Measurements from ENCODE around the gene NAXD.

Gene NAXD

GRCh38 chr13:110662091-110662490 is 46.7 kb downstream of the NAXD start:
- Histone ChIP-seq H3K36me3 (replicated peaks in 1 of 2; ENCODE audit: control insufficient read depth in 2 of 2, insufficient read depth in 2 of 2, low read length in 2 of 2) (peaks cover 38 to 94% of the 10 kb centered on the region in 2 donors), H3K4me2 (ENCODE audit: insufficient read depth, low read length, poor library complexity, severe bottlenecking) (no peak overlapping the region), H3K4me3 (ENCODE audit: low read length in 2 of 2) (no peak overlapping the region), H2AK5ac (ENCODE audit: low read depth, low read length) (no peak overlapping the region), H3K14ac (ENCODE audit: low read length) (no peak overlapping the region), H3K4ac (ENCODE audit: low read length) (no peak overlapping the region), H3K9me3 (replicated peaks in 1 of 2; ENCODE audit: control insufficient read depth in 2 of 2, insufficient read depth in 1 of 2, low read depth in 1 of 2, low read length in 2 of 2) (peaks cover 14 to 50% of the 10 kb centered on the region in 2 donors), H3K4me1 (ENCODE audit: control insufficient read depth in 2 of 2, insufficient read depth in 1 of 2, low read depth in 1 of 2, low read length in 2 of 2) (no peaks in the 10 kb centered on the region), H2BK120ac (ENCODE audit: low read depth, low read length) (no peak overlapping the region), H2BK5ac (ENCODE audit: low read length) (no peak overlapping the region), H4K8ac (ENCODE audit: low read depth, low read length) (no peak overlapping the region), H2BK12ac (ENCODE audit: low read length) (no peak overlapping the region), H3K9ac (ENCODE audit: low read depth, low read length, poor library complexity) (no peak overlapping the region), H3K23ac (ENCODE audit: low read depth, low read length, poor library complexity) (peak overlapping the region; percentile 74), H3K79me1 (ENCODE audit: low read depth, low read length) (no peaks in the 10 kb centered on the region), H2AFZ (ENCODE audit: low read length) (no peak overlapping the region), H3K27ac (replicated peaks; ENCODE audit: low read length) (no peak overlapping the region), H3K18ac (ENCODE audit: low read length) (no peak overlapping the region), H4K91ac (ENCODE audit: low read depth, low read length, poor library complexity) (no peak overlapping the region), H3K27me3 (ENCODE audit: control insufficient read depth in 3 of 3, insufficient read depth in 3 of 3, low read depth in 1 of 3, low read length in 3 of 3) (no peaks in the 10 kb centered on the region), H2BK15ac (ENCODE audit: low read length) (no peak overlapping the region)
- no peak for DNase-seq (ENCODE audit: low spot score)
- WGBS, 2 donors (ENCODE audit: extremely low coverage in 2 of 2, insufficient read length in 2 of 2, insufficient replicate concordance in 1 of 2) = no CpG with 5 or more reads among the region's 25 CpGs

DNA sequence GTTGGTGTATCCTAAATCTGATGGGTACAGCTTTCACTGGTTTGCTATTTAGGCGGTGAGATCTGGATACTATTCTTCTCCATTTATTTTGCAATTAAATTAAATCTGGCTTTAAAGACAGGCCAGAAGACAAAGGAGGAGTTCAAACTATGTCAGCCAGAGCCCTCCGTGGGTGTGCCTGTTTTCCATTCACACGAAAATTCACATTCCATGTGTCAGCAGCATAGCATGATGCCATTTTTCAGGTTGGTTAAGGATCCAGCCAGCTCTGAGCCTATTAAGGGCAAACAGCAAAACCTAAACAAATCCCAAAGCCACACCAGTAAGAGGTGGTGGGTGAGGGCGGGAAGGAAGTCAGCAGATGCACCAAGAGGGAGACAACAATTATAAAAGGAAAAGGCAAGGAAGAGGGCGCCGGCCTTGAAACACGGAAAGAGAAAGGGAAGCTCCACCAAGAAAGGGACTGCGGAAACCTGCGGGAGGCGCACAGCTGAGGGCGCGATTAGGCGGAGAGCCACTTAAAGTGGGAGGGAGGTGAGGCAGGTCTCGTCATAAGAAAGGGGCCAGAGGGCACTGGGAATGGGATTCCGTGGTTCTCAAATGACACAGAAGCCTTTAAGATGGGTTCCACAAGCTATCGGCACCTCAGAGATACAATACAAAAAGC is 47.6 kb downstream of the NAXD start:
- Histone ChIP-seq H2BK120ac (ENCODE audit: low read depth, low read length) (no peak overlapping the region), H2AFZ (ENCODE audit: low read length) (no peak overlapping the region), H3K14ac (ENCODE audit: low read length) (no peak overlapping the region), H3K27ac (replicated peaks; ENCODE audit: low read length) (no peak overlapping the region), H3K4me2 (ENCODE audit: insufficient read depth, low read length, poor library complexity, severe bottlenecking) (no peak overlapping the region), H3K4me3 (ENCODE audit: low read length in 2 of 2) (no peak overlapping the region), H3K36me3 (replicated peaks in 1 of 2; ENCODE audit: control insufficient read depth in 2 of 2, insufficient read depth in 2 of 2, low read length in 2 of 2) (peaks cover 40 to 94% of the 10 kb centered on the region in 2 donors), H3K27me3 (ENCODE audit: control insufficient read depth in 3 of 3, insufficient read depth in 3 of 3, low read depth in 1 of 3, low read length in 3 of 3) (no peaks in the 10 kb centered on the region), H3K9ac (ENCODE audit: low read depth, low read length, poor library complexity) (no peak overlapping the region), H2BK12ac (ENCODE audit: low read length) (no peak overlapping the region), H3K23ac (ENCODE audit: low read depth, low read length, poor library complexity) (no peak overlapping the region), H3K18ac (ENCODE audit: low read length) (no peak overlapping the region), H3K79me1 (ENCODE audit: low read depth, low read length) (no peaks in the 10 kb centered on the region), H3K4ac (ENCODE audit: low read length) (no peak overlapping the region), H4K8ac (ENCODE audit: low read depth, low read length) (no peak overlapping the region), H2BK15ac (ENCODE audit: low read length) (no peak overlapping the region), H2AK5ac (ENCODE audit: low read depth, low read length) (no peak overlapping the region), H3K9me3 (replicated peaks in 1 of 2; ENCODE audit: control insufficient read depth in 2 of 2, insufficient read depth in 1 of 2, low read depth in 1 of 2, low read length in 2 of 2) (peaks cover 14 to 41% of the 10 kb centered on the region in 2 donors), H4K91ac (ENCODE audit: low read depth, low read length, poor library complexity) (no peak overlapping the region), H3K4me1 (ENCODE audit: control insufficient read depth in 2 of 2, insufficient read depth in 1 of 2, low read depth in 1 of 2, low read length in 2 of 2) (no peaks in the 10 kb centered on the region), H2BK5ac (ENCODE audit: low read length) (no peak overlapping the region)
- DNase-seq (ENCODE audit: low spot score) = no peak
- no CpG with 5 or more reads among the region's 16 CpGs for WGBS, 2 donors (ENCODE audit: extremely low coverage in 2 of 2, insufficient read length in 2 of 2, insufficient replicate concordance in 1 of 2)

DNA sequence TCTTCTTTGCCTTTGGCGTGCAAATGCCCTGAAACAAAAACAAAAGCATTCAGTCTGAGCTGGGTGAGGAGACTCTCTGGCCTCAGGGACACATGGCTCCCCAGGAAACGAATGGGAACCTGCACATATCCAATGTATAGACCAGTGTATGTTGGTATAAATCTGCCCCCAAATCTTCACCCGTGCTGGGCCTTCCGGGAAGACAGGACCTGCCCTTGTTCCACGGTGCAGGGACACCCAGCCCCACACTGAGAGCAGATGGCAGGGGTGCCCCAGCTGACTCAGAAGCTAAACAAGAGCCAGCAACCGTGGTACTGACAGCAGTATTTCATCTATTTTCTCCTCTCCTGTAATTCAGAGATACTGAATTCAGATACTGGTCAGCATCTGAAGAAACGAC is 48.1 kb downstream of the NAXD start:
- Histone ChIP-seq H3K9me3 (replicated peaks in 1 of 2; ENCODE audit: control insufficient read depth in 2 of 2, insufficient read depth in 1 of 2, low read depth in 1 of 2, low read length in 2 of 2) (peaks cover 15 to 39% of the 10 kb centered on the region in 2 donors), H2BK15ac (ENCODE audit: low read length) (no peak overlapping the region), H3K27me3 (ENCODE audit: control insufficient read depth in 3 of 3, insufficient read depth in 3 of 3, low read depth in 1 of 3, low read length in 3 of 3) (no peaks in the 10 kb centered on the region), H3K4ac (ENCODE audit: low read length) (no peak overlapping the region), H2BK12ac (ENCODE audit: low read length) (no peak overlapping the region), H2BK120ac (ENCODE audit: low read depth, low read length) (no peak overlapping the region), H3K4me3 (ENCODE audit: low read length in 2 of 2) (no peak overlapping the region), H2AK5ac (ENCODE audit: low read depth, low read length) (no peak overlapping the region), H3K79me1 (ENCODE audit: low read depth, low read length) (no peaks in the 10 kb centered on the region), H4K91ac (ENCODE audit: low read depth, low read length, poor library complexity) (no peak overlapping the region), H3K4me2 (ENCODE audit: insufficient read depth, low read length, poor library complexity, severe bottlenecking) (no peak overlapping the region), H3K18ac (ENCODE audit: low read length) (no peak overlapping the region), H3K27ac (replicated peaks; ENCODE audit: low read length) (no peak overlapping the region), H4K8ac (ENCODE audit: low read depth, low read length) (no peak overlapping the region), H3K36me3 (replicated peaks in 1 of 2; ENCODE audit: control insufficient read depth in 2 of 2, insufficient read depth in 2 of 2, low read length in 2 of 2) (peaks cover 42 to 95% of the 10 kb centered on the region in 2 donors), H3K4me1 (ENCODE audit: control insufficient read depth in 2 of 2, insufficient read depth in 1 of 2, low read depth in 1 of 2, low read length in 2 of 2) (no peaks in the 10 kb centered on the region), H3K14ac (ENCODE audit: low read length) (no peak overlapping the region), H2AFZ (ENCODE audit: low read length) (no peak overlapping the region), H3K23ac (ENCODE audit: low read depth, low read length, poor library complexity) (no peak overlapping the region), H3K9ac (ENCODE audit: low read depth, low read length, poor library complexity) (no peak overlapping the region), H2BK5ac (ENCODE audit: low read length) (no peak overlapping the region)
- DNase-seq (ENCODE audit: low spot score) = no peak
- WGBS, 2 donors (ENCODE audit: extremely low coverage in 2 of 2, insufficient read length in 2 of 2, insufficient replicate concordance in 1 of 2) = no CpG with 5 or more reads among the region's 7 CpGs

- no peak overlapping the region for H3K4me2 ChIP-seq (ENCODE audit: insufficient read depth, low read length, poor library complexity, severe bottlenecking)
- H2AK5ac ChIP-seq (ENCODE audit: low read depth, low read length) = no peak overlapping the region
- no peak overlapping the region for H3K18ac ChIP-seq (ENCODE audit: low read length)
- H2BK120ac ChIP-seq (ENCODE audit: low read depth, low read length) = no peak overlapping the region
- H3K14ac ChIP-seq (ENCODE audit: low read length) = no peak overlapping the region
- H2BK12ac ChIP-seq (ENCODE audit: low read length) = no peak overlapping the region
- no peak overlapping the region for H2BK5ac ChIP-seq (ENCODE audit: low read length)
- WGBS, 2 donors (ENCODE audit: extremely low coverage in 2 of 2, insufficient read length in 2 of 2, insufficient replicate concordance in 1 of 2) = no CpG with 5 or more reads among the region's 7 CpGs
- H3K4me3 ChIP-seq (ENCODE audit: low read length in 2 of 2) = no peak overlapping the region
- no peak overlapping the region for H2BK15ac ChIP-seq (ENCODE audit: low read length)
- H3K27ac ChIP-seq (replicated peaks; ENCODE audit: low read length) = no peak overlapping the region
- no peak overlapping the region for H2AFZ ChIP-seq (ENCODE audit: low read length)
- no peak overlapping the region for H3K23ac ChIP-seq (ENCODE audit: low read depth, low read length, poor library complexity)
- no peak overlapping the region for H4K91ac ChIP-seq (ENCODE audit: low read depth, low read length, poor library complexity)
- DNase-seq (ENCODE audit: low spot score) = no peak
- H3K9me3 ChIP-seq (replicated peaks in 1 of 2; ENCODE audit: control insufficient read depth in 2 of 2, insufficient read depth in 1 of 2, low read depth in 1 of 2, low read length in 2 of 2) = peaks cover 16 to 41% of the 10 kb centered on the region in 2 donors
- H3K36me3 ChIP-seq (replicated peaks in 1 of 2; ENCODE audit: control insufficient read depth in 2 of 2, insufficient read depth in 2 of 2, low read length in 2 of 2) = peaks cover 43 to 97% of the 10 kb centered on the region in 2 donors
- H3K79me1 ChIP-seq (ENCODE audit: low read depth, low read length) = peaks cover under 1% of the 10 kb centered on the region
- H4K8ac ChIP-seq (ENCODE audit: low read depth, low read length) = no peak overlapping the region
- no peak overlapping the region for H3K9ac ChIP-seq (ENCODE audit: low read depth, low read length, poor library complexity)
- no peak overlapping the region for H3K4ac ChIP-seq (ENCODE audit: low read length)
- H3K27me3 ChIP-seq (ENCODE audit: control insufficient read depth in 3 of 3, insufficient read depth in 3 of 3, low read depth in 1 of 3, low read length in 3 of 3) = no peaks in the 10 kb centered on the region
- no peaks in the 10 kb centered on the region for H3K4me1 ChIP-seq (ENCODE audit: control insufficient read depth in 2 of 2, insufficient read depth in 1 of 2, low read depth in 1 of 2, low read length in 2 of 2)
Measured at GRCh38 chr13:110664041-110664440, 48.7 kb downstream of the NAXD start.
